Measurements from ENCODE around the gene STK26. TPM values are rescaled to one million over a fixed set of nuclear protein-coding genes. Genes with fewer than 3 reads are reported as not detected.
"Not testable (repeated sequence)": the region's sequence is repeated elsewhere in the genome, so short reads cannot be mapped to it uniquely, and the experiment has no call there.

STK26 gene
- total and polyA plus RNA-seq, 4 donors: 1.6 to 8.2 (median 5.1) TPM

- peaks cover 22% of the 10 kb centered on the region for H3K27me3 ChIP-seq (ENCODE audit: control insufficient read depth, insufficient read depth, low read length)
- H3K27ac ChIP-seq (ENCODE audit: low read depth, low read length): no peak overlapping the region
- H3K9me3 ChIP-seq (ENCODE audit: control insufficient read depth, insufficient read depth, low read length): no peaks in the 10 kb centered on the region
- H3K4me3 ChIP-seq (ENCODE audit: low read depth, low read length): no peak overlapping the region
- no peaks in the 10 kb centered on the region for H3K4me1 ChIP-seq (ENCODE audit: control insufficient read depth, insufficient read depth, low read length)
- 56% methylated on average over 1 of the region's 3 CpGs for WGBS (ENCODE audit: insufficient coverage)
- no peaks in the 10 kb centered on the region for H3K36me3 ChIP-seq (ENCODE audit: control insufficient read depth, insufficient read depth, low read length)
- no peak for DNase-seq (ENCODE audit: low read depth in 4 of 6, low spot score in 6 of 6)
Measured at GRCh38 chrX:132085786-132086185, 62.7 kb downstream of the STK26 start.

- no peak overlapping the region for H3K4me3 ChIP-seq (ENCODE audit: low read depth, low read length)
- no peaks in the 10 kb centered on the region for H3K36me3 ChIP-seq (ENCODE audit: control insufficient read depth, insufficient read depth, low read length)
- no peaks in the 10 kb centered on the region for H3K4me1 ChIP-seq (ENCODE audit: control insufficient read depth, insufficient read depth, low read length)
- H3K27ac ChIP-seq (ENCODE audit: low read depth, low read length): no peak overlapping the region
- peaks cover 23% of the 10 kb centered on the region for H3K27me3 ChIP-seq (ENCODE audit: control insufficient read depth, insufficient read depth, low read length)
- DNase-seq (ENCODE audit: low read depth in 4 of 6, low spot score in 6 of 6): no peak
- no peaks in the 10 kb centered on the region for H3K9me3 ChIP-seq (ENCODE audit: control insufficient read depth, insufficient read depth, low read length)
- WGBS (ENCODE audit: insufficient coverage): no CpG with 5 or more reads among the region's 2 CpGs
Measured at GRCh38 chrX:132086672-132087071, 63.6 kb downstream of the STK26 start.

- Histone ChIP-seq H3K9me3 (ENCODE audit: control insufficient read depth, insufficient read depth, low read length) (no peaks in the 10 kb centered on the region), H3K36me3 (ENCODE audit: control insufficient read depth, insufficient read depth, low read length) (no peaks in the 10 kb centered on the region), H3K4me3 (ENCODE audit: low read depth, low read length) (no peak overlapping the region), H3K27ac (ENCODE audit: low read depth, low read length) (no peak overlapping the region), H3K4me1 (ENCODE audit: control insufficient read depth, insufficient read depth, low read length) (no peaks in the 10 kb centered on the region), H3K27me3 (ENCODE audit: control insufficient read depth, insufficient read depth, low read length) (peaks cover 19% of the 10 kb centered on the region)
- DNase-seq (ENCODE audit: low read depth in 4 of 6, low spot score in 6 of 6): no peak
Measured at GRCh38 chrX:132088864-132089263, 65.8 kb downstream of the STK26 start.

- Histone ChIP-seq H3K27me3 (ENCODE audit: control insufficient read depth, insufficient read depth, low read length) (peaks cover 8% of the 10 kb centered on the region), H3K36me3 (ENCODE audit: control insufficient read depth, insufficient read depth, low read length) (no peaks in the 10 kb centered on the region), H3K4me3 (ENCODE audit: low read depth, low read length) (no peak overlapping the region), H3K4me1 (ENCODE audit: control insufficient read depth, insufficient read depth, low read length) (no peaks in the 10 kb centered on the region), H3K27ac (ENCODE audit: low read depth, low read length) (no peak overlapping the region), H3K9me3 (ENCODE audit: control insufficient read depth, insufficient read depth, low read length) (no peaks in the 10 kb centered on the region)
- DNase-seq (ENCODE audit: low read depth in 4 of 6, low spot score in 6 of 6): no peak
- 59% methylated on average over 5 of the region's 8 CpGs for WGBS (ENCODE audit: insufficient coverage)
Measured at GRCh38 chrX:132090403-132091159, 67.5 kb downstream of the STK26 start.

- no peak overlapping the region for H3K4me3 ChIP-seq (ENCODE audit: low read depth, low read length)
- WGBS (ENCODE audit: insufficient coverage): 57% methylated on average over 5 of the region's 7 CpGs
- H3K36me3 ChIP-seq (ENCODE audit: control insufficient read depth, insufficient read depth, low read length): no peaks in the 10 kb centered on the region
- H3K27ac ChIP-seq (ENCODE audit: low read depth, low read length): no peak overlapping the region
- H3K9me3 ChIP-seq (ENCODE audit: control insufficient read depth, insufficient read depth, low read length): no peaks in the 10 kb centered on the region
- no peaks in the 10 kb centered on the region for H3K4me1 ChIP-seq (ENCODE audit: control insufficient read depth, insufficient read depth, low read length)
- peak in 5 of 6 donors; percentile 7 to 60 (median 17) for DNase-seq (ENCODE audit: low read depth in 4 of 6, low spot score in 6 of 6)
- H3K27me3 ChIP-seq (ENCODE audit: control insufficient read depth, insufficient read depth, low read length): peaks cover 9% of the 10 kb centered on the region
Measured at GRCh38 chrX:132092439-132093065, 69.5 kb downstream of the STK26 start.

- Histone ChIP-seq H3K27me3 (ENCODE audit: control insufficient read depth, insufficient read depth, low read length) (peaks cover 9% of the 10 kb centered on the region), H3K9me3 (ENCODE audit: control insufficient read depth, insufficient read depth, low read length) (no peaks in the 10 kb centered on the region), H3K4me3 (ENCODE audit: low read depth, low read length) (no peak overlapping the region), H3K27ac (ENCODE audit: low read depth, low read length) (no peak overlapping the region), H3K36me3 (ENCODE audit: control insufficient read depth, insufficient read depth, low read length) (no peaks in the 10 kb centered on the region), H3K4me1 (ENCODE audit: control insufficient read depth, insufficient read depth, low read length) (no peaks in the 10 kb centered on the region)
- DNase-seq (ENCODE audit: low read depth in 4 of 6, low spot score in 6 of 6): no peak
- WGBS (ENCODE audit: insufficient coverage): 67% methylated on average over 1 of the region's 4 CpGs
Measured at GRCh38 chrX:132093239-132093860, 70.2 kb downstream of the STK26 start.

GRCh38 chrX:132094164-132094563 is 71.1 kb downstream of the STK26 start:
- Histone ChIP-seq H3K4me1 (ENCODE audit: control insufficient read depth, insufficient read depth, low read length) (no peaks in the 10 kb centered on the region), H3K27me3 (ENCODE audit: control insufficient read depth, insufficient read depth, low read length) (peaks cover 9% of the 10 kb centered on the region), H3K4me3 (ENCODE audit: low read depth, low read length) (no peak overlapping the region), H3K9me3 (ENCODE audit: control insufficient read depth, insufficient read depth, low read length) (no peaks in the 10 kb centered on the region), H3K27ac (ENCODE audit: low read depth, low read length) (no peak overlapping the region), H3K36me3 (ENCODE audit: control insufficient read depth, insufficient read depth, low read length) (no peaks in the 10 kb centered on the region)
- 40% methylated on average over 1 of the region's 2 CpGs for WGBS (ENCODE audit: insufficient coverage)
- DNase-seq (ENCODE audit: low read depth in 4 of 6, low spot score in 6 of 6): peak in 1 of 6 donors; percentile 17

GRCh38 chrX:132098704-132099103 is 75.6 kb downstream of the STK26 start:
- 78% methylated on average over 1 of the region's 4 CpGs for WGBS (ENCODE audit: insufficient coverage)
- not testable (repeated sequence) for H3K9me3 ChIP-seq (ENCODE audit: control insufficient read depth, insufficient read depth, low read length); H3K4me3 ChIP-seq (ENCODE audit: low read depth, low read length); H3K4me1 ChIP-seq (ENCODE audit: control insufficient read depth, insufficient read depth, low read length); H3K27ac ChIP-seq (ENCODE audit: low read depth, low read length); DNase-seq (ENCODE audit: low read depth in 4 of 6, low spot score in 6 of 6); H3K36me3 ChIP-seq (ENCODE audit: control insufficient read depth, insufficient read depth, low read length)
- peaks cover 13% of the 10 kb centered on the region for H3K27me3 ChIP-seq (ENCODE audit: control insufficient read depth, insufficient read depth, low read length)

GRCh38 chrX:132101206-132101605 is 78.1 kb downstream of the STK26 start:
- DNase-seq (ENCODE audit: low read depth in 4 of 6, low spot score in 6 of 6): no peak
- Histone ChIP-seq H3K36me3 (ENCODE audit: control insufficient read depth, insufficient read depth, low read length) (no peaks in the 10 kb centered on the region), H3K27me3 (ENCODE audit: control insufficient read depth, insufficient read depth, low read length) (peaks cover 12% of the 10 kb centered on the region), H3K9me3 (ENCODE audit: control insufficient read depth, insufficient read depth, low read length) (no peaks in the 10 kb centered on the region), H3K4me1 (ENCODE audit: control insufficient read depth, insufficient read depth, low read length) (no peaks in the 10 kb centered on the region), H3K4me3 (ENCODE audit: low read depth, low read length) (no peak overlapping the region), H3K27ac (ENCODE audit: low read depth, low read length) (no peak overlapping the region)
- WGBS (ENCODE audit: insufficient coverage): 73% methylated on average over 4 of the region's 4 CpGs

Data from spinal cord (tissue), 10 donors.